Measurements from ENCODE around the gene SLC35F4.

GRCh38 chr14:57617510-57617909 is 248.4 kb downstream of the SLC35F4 start:
- TF ChIP-seq, protein P1, sequence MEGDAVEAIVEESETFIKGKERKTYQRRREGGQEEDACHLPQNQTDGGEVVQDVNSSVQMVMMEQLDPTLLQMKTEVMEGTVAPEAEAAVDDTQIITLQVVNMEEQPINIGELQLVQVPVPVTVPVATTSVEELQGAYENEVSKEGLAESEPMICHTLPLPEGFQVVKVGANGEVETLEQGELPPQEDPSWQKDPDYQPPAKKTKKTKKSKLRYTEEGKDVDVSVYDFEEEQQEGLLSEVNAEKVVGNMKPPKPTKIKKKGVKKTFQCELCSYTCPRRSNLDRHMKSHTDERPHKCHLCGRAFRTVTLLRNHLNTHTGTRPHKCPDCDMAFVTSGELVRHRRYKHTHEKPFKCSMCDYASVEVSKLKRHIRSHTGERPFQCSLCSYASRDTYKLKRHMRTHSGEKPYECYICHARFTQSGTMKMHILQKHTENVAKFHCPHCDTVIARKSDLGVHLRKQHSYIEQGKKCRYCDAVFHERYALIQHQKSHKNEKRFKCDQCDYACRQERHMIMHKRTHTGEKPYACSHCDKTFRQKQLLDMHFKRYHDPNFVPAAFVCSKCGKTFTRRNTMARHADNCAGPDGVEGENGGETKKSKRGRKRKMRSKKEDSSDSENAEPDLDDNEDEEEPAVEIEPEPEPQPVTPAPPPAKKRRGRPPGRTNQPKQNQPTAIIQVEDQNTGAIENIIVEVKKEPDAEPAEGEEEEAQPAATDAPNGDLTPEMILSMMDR (conservative IDR thresholded peaks at IDR 0.05) = no peak
- TF ChIP-seq ZFX (IDR thresholded peaks at IDR 0.05) = no peak

Measured in C4-2B (cell line).